Liver (tissue), 9 donors: ENCODE data around the gene CD47. TPM values are rescaled to one million over a fixed set of nuclear protein-coding genes. Genes with fewer than 3 reads are reported as not detected.
A peak's percentile ranks its signal among the peaks of the same experiment; 100 is the strongest.

Source experiments
- DNase-seq: peaks from one replicate; pipeline ENCODE4 v3.0.0-alpha.2; 2017; ENCODE audit warnings: low spot score
- H3K27ac ChIP-seq, 2 donors: one replicate each; pipeline ENCODE4 v1.7.0; 2013; ENCODE audit warnings: inconsistent platforms in 2 of 2, low read length in 2 of 2, control low read depth in 1 of 2, low read depth in 1 of 2, mild to moderate bottlenecking in 1 of 2
- H3K27me3 ChIP-seq, 4 donors: one replicate each; pipeline versions ENCODE4 v1.6.1 to v1.7.0; 2013; ENCODE audit warnings: low read length in 3 of 4, inconsistent platforms in 1 of 4, mild to moderate bottlenecking in 1 of 4, moderate library complexity in 1 of 4; ENCODE audit not compliant: control insufficient read depth in 4 of 4, insufficient read depth in 4 of 4
- H3K36me3 ChIP-seq, 4 donors: one replicate each; pipeline versions ENCODE4 v1.6.1 to v1.7.0; 2013; ENCODE audit warnings: low read length in 3 of 4, mild to moderate bottlenecking in 3 of 4, low read depth in 1 of 4, moderate library complexity in 1 of 4; ENCODE audit not compliant: control insufficient read depth in 4 of 4, insufficient read depth in 3 of 4
- H3K4me1 ChIP-seq, 4 donors: one replicate each; pipeline versions ENCODE4 v1.6.1 to v1.7.0; 2013; ENCODE audit warnings: low read length in 3 of 4, mild to moderate bottlenecking in 3 of 4, moderate library complexity in 1 of 4; ENCODE audit not compliant: control insufficient read depth in 4 of 4, insufficient read depth in 4 of 4
- H3K4me3 ChIP-seq, 3 donors: one replicate each; pipeline versions ENCODE4 v1.6.1 to v1.7.0; 2013; ENCODE audit warnings: low read length in 3 of 3, control low read depth in 1 of 3, low read depth in 1 of 3, mild to moderate bottlenecking in 1 of 3
- H3K9ac ChIP-seq, 2 donors: one replicate each; pipeline ENCODE4 v1.7.0; 2013; ENCODE audit warnings: low read length in 2 of 2, mild to moderate bottlenecking in 2 of 2, moderate library complexity in 2 of 2, control low read depth in 1 of 2, low read depth in 1 of 2
- H3K9me3 ChIP-seq, 4 donors: one replicate each; pipeline versions ENCODE4 v1.6.1 to v1.7.0; 2013; ENCODE audit warnings: low read length in 3 of 4; ENCODE audit not compliant: control insufficient read depth in 4 of 4
- EGR1 ChIP-seq, 2 donors: IDR thresholded peaks; 2 replicates each; pipeline ENCODE4 v1.6.1; 2016 to 2018; ENCODE audit warnings: antibody characterized with exemption in 2 of 2, low read depth in 2 of 2
- FOXA1 ChIP-seq: IDR thresholded peaks from 2 replicates; pipeline ENCODE4 v1.6.1; 2016; ENCODE audit warnings: antibody characterized with exemption
- FOXA2 ChIP-seq: IDR thresholded peaks from 2 replicates; pipeline ENCODE4 v1.6.1; 2016; ENCODE audit warnings: antibody characterized with exemption
- GABPA ChIP-seq, 2 donors: IDR thresholded peaks in 1 of 2; conservative IDR thresholded peaks in 1 of 2; 2 replicates each; pipeline ENCODE4 v1.6.1; 2016; ENCODE audit warnings: antibody characterized with exemption in 2 of 2, mild to moderate bottlenecking in 1 of 2, moderate library complexity in 1 of 2
- HNF4A ChIP-seq, 2 donors: conservative IDR thresholded peaks; 2 replicates each; pipeline ENCODE4 v1.6.1; 2016; ENCODE audit warnings: antibody characterized with exemption in 2 of 2, mild to moderate bottlenecking in 2 of 2
- HNF4G ChIP-seq: IDR thresholded peaks from 2 replicates; pipeline ENCODE4 v1.6.1; 2016; ENCODE audit warnings: antibody characterized with exemption
- JUND ChIP-seq, 2 donors: IDR thresholded peaks; 2 replicates each; pipeline ENCODE4 v1.6.1; 2016; ENCODE audit warnings: antibody characterized with exemption in 2 of 2
- NR2F2 ChIP-seq: IDR thresholded peaks from 2 replicates; pipeline ENCODE4 v1.6.1; 2016; ENCODE audit warnings: antibody characterized with exemption
- RAD21 ChIP-seq, 2 donors: IDR thresholded peaks; 2 replicates each; pipeline ENCODE4 v1.6.1; 2016; ENCODE audit warnings: antibody characterized with exemption in 2 of 2, mild to moderate bottlenecking in 2 of 2
- RXRA ChIP-seq, 2 donors: IDR thresholded peaks; 2 replicates each; pipeline ENCODE4 v1.6.1; 2017 to 2018; ENCODE audit warnings: antibody characterized with exemption in 2 of 2, mild to moderate bottlenecking in 1 of 2
- SP1 ChIP-seq: IDR thresholded peaks from 2 replicates; pipeline ENCODE4 v1.6.1; 2018; ENCODE audit warnings: antibody characterized with exemption, mild to moderate bottlenecking
- TAF1 ChIP-seq: conservative IDR thresholded peaks from 2 replicates; pipeline ENCODE4 v1.6.1; 2016; ENCODE audit warnings: antibody characterized with exemption, mild to moderate bottlenecking
- YY1 ChIP-seq: IDR thresholded peaks from 2 replicates; pipeline ENCODE4 v1.6.1; 2016; ENCODE audit warnings: antibody characterized with exemption, mild to moderate bottlenecking
- WGBS: extraction: QIAGEN DNeasy Blood & Tissue Kit; methylation state at CpG from one replicate; pipeline ENCODE4 v1.1.7; 2013; 5-methylcytosine and 5-hydroxymethylcytosine counted together
- polyA plus RNA-seq, 2 donors: library from polyadenylated mRNA; stranded (reverse) in 1 of 2; unstranded in 1 of 2; fragments of 200-250 nt in 1 of 2; fragments of >200 nt in 1 of 2; fragmentation: Nextera tagmentation in 1 of 2; extraction: Ambion mirVana in 1 of 2; gene quantifications; one replicate each; pipeline versions ENCODE4 v1.2.1 to v1.2.3, GENCODE V29; 2013 to 2015
- total RNA-seq, 2 donors: library from RNA; depleted of rRNA; stranded (reverse); fragments of >200 nt; gene quantifications; one replicate each; pipeline ENCODE4 v1.2.3, GENCODE V29; 2014
- TF ChIP-seq, protein P1 (sequence below): IDR thresholded peaks from 2 replicates; pipeline ENCODE4 v1.6.1; 2016; ENCODE audit warnings: antibody characterized with exemption
- TF ChIP-seq, protein P2 (sequence below): IDR thresholded peaks from 2 replicates; pipeline ENCODE4 v1.6.1; 2016; ENCODE audit warnings: antibody characterized with exemption
- TF ChIP-seq, protein P3 (sequence below): fragments of 150-350 bp; IDR thresholded peaks from 2 replicates; pipeline ENCODE4 v1.5.1; 2017; ENCODE audit warnings: improper control_type of control experiment, low read depth, low read length; ENCODE audit not compliant: missing input control
- TF ChIP-seq, protein P4 (sequence below): IDR thresholded peaks from 2 replicates; pipeline ENCODE4 v1.6.1; 2016; ENCODE audit warnings: antibody characterized with exemption
- TF ChIP-seq, protein P5 (sequence below): IDR thresholded peaks from 2 replicates; pipeline ENCODE4 v1.6.1; 2016; ENCODE audit warnings: antibody characterized with exemption, mild to moderate bottlenecking
- donor health status: healthy.
- donor health status: healthy.
- donor health status: healthy.
- donor health status: healthy.
- donor health status: healthy.

The CD47 gene
- total and polyA plus RNA-seq, 4 donors = 23.4 to 39.5 (median 33.9) TPM

DNA sequence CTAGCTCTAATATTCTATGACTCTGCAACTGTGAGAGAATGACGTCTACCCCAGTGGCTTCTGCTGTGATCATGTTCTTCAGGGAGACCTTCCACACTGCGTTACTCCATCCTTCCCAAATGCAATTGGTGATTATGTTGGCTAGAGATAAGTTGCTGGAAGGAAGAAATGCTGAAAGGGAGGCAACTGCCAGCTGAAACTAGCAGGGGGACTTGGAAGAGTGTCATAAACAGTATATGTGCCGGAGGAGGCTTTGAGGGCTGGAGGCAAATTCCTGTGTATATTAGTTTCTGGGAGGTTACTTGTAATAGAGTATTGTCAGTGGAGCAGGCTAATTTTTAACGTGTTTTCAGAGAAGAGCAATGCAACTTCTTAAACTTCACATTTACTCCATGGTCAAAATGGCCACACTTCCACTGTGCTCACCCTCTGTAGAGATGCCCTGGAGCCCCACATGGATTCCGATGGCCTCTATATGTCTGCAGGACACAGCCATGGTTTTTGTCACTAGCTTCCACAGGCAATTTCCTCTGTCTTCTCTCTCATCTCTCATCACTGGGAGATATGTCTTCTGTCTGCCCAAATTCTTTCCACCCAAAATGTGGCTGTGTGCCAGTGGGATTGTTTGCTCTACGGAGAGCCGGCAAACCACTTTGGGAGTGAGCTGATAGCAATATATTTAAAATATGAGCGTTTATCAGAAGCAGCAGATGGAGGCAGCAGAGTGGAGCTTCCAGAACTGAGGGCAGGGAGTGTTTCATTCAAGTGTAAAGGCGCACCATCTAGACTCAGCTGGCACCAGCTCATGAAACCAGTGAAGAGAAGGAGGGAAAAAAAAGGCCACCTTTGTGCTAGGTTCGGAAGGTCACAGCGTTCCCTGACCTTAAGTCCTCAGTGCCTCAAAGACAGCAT, 13.3 kb upstream of the CD47 start:
- DNase-seq = peak; percentile 87
- 50% methylated on average over 11 of the region's 11 CpGs for WGBS
- no peaks in the 10 kb centered on the region for H3K36me3 ChIP-seq
- TF ChIP-seq, protein P1, sequence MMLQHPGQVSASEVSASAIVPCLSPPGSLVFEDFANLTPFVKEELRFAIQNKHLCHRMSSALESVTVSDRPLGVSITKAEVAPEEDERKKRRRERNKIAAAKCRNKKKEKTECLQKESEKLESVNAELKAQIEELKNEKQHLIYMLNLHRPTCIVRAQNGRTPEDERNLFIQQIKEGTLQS = no peak
- TF ChIP-seq, protein P2, sequence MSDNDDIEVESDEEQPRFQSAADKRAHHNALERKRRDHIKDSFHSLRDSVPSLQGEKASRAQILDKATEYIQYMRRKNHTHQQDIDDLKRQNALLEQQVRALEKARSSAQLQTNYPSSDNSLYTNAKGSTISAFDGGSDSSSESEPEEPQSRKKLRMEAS = no peak
- TF ChIP-seq FOXA2 (no peak), FOXA1 (no peak), RAD21 (IDR thresholded peaks at IDR 0.05) (peak; percentile 25 to 35), NR2F2 (peak; percentile 34), HNF4G (peak; percentile 27), RXRA (IDR thresholded peaks at IDR 0.05) (peak in 1 of 2 donors; percentile 18), HNF4A (conservative IDR thresholded peaks at IDR 0.05) (peak; percentile 54 to 78), YY1 (no peak), TAF1 (no peak), EGR1 (IDR thresholded peaks at IDR 0.05; ENCODE audit: low read depth in 2 of 2) (no peak), JUND (IDR thresholded peaks at IDR 0.05) (no peak), SP1 (no peak), GABPA (IDR thresholded peaks at IDR 0.05 in 1 of 2, conservative IDR thresholded peaks at IDR 0.05 in 1 of 2) (no peak)
- TF ChIP-seq, protein P3, sequence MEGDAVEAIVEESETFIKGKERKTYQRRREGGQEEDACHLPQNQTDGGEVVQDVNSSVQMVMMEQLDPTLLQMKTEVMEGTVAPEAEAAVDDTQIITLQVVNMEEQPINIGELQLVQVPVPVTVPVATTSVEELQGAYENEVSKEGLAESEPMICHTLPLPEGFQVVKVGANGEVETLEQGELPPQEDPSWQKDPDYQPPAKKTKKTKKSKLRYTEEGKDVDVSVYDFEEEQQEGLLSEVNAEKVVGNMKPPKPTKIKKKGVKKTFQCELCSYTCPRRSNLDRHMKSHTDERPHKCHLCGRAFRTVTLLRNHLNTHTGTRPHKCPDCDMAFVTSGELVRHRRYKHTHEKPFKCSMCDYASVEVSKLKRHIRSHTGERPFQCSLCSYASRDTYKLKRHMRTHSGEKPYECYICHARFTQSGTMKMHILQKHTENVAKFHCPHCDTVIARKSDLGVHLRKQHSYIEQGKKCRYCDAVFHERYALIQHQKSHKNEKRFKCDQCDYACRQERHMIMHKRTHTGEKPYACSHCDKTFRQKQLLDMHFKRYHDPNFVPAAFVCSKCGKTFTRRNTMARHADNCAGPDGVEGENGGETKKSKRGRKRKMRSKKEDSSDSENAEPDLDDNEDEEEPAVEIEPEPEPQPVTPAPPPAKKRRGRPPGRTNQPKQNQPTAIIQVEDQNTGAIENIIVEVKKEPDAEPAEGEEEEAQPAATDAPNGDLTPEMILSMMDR = no peak
- TF ChIP-seq, protein P4, sequence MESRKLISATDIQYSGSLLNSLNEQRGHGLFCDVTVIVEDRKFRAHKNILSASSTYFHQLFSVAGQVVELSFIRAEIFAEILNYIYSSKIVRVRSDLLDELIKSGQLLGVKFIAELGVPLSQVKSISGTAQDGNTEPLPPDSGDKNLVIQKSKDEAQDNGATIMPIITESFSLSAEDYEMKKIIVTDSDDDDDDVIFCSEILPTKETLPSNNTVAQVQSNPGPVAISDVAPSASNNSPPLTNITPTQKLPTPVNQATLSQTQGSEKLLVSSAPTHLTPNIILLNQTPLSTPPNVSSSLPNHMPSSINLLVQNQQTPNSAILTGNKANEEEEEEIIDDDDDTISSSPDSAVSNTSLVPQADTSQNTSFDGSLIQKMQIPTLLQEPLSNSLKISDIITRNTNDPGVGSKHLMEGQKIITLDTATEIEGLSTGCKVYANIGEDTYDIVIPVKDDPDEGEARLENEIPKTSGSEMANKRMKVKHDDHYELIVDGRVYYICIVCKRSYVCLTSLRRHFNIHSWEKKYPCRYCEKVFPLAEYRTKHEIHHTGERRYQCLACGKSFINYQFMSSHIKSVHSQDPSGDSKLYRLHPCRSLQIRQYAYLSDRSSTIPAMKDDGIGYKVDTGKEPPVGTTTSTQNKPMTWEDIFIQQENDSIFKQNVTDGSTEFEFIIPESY = no peak
- TF ChIP-seq, protein P5, sequence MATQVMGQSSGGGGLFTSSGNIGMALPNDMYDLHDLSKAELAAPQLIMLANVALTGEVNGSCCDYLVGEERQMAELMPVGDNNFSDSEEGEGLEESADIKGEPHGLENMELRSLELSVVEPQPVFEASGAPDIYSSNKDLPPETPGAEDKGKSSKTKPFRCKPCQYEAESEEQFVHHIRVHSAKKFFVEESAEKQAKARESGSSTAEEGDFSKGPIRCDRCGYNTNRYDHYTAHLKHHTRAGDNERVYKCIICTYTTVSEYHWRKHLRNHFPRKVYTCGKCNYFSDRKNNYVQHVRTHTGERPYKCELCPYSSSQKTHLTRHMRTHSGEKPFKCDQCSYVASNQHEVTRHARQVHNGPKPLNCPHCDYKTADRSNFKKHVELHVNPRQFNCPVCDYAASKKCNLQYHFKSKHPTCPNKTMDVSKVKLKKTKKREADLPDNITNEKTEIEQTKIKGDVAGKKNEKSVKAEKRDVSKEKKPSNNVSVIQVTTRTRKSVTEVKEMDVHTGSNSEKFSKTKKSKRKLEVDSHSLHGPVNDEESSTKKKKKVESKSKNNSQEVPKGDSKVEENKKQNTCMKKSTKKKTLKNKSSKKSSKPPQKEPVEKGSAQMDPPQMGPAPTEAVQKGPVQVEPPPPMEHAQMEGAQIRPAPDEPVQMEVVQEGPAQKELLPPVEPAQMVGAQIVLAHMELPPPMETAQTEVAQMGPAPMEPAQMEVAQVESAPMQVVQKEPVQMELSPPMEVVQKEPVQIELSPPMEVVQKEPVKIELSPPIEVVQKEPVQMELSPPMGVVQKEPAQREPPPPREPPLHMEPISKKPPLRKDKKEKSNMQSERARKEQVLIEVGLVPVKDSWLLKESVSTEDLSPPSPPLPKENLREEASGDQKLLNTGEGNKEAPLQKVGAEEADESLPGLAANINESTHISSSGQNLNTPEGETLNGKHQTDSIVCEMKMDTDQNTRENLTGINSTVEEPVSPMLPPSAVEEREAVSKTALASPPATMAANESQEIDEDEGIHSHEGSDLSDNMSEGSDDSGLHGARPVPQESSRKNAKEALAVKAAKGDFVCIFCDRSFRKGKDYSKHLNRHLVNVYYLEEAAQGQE = no peak
- H3K4me3 ChIP-seq = no peak overlapping the region
- H3K9me3 ChIP-seq = no peaks in the 10 kb centered on the region
- H3K27me3 ChIP-seq = no peaks in the 10 kb centered on the region
- H3K4me1 ChIP-seq = peaks cover 4 to 17% (median 15%) of the 10 kb centered on the region in 4 donors
- H3K27ac ChIP-seq = no peak overlapping the region
- H3K9ac ChIP-seq = no peak overlapping the region
